NCI-H524 treated with DMSO at 0.1 percent for 48 hours (cell line): ENCODE measurements around the gene SEMA7A.
"Not testable (repeated sequence)": the region's sequence is repeated elsewhere in the genome, so short reads cannot be mapped to it uniquely, and the experiment has no call there.

Source experiments
- DNase-seq: peaks from one replicate; lab custom pipeline; 2025; lab: John Stamatoyannopoulos, UW

Gene SEMA7A

DNA sequence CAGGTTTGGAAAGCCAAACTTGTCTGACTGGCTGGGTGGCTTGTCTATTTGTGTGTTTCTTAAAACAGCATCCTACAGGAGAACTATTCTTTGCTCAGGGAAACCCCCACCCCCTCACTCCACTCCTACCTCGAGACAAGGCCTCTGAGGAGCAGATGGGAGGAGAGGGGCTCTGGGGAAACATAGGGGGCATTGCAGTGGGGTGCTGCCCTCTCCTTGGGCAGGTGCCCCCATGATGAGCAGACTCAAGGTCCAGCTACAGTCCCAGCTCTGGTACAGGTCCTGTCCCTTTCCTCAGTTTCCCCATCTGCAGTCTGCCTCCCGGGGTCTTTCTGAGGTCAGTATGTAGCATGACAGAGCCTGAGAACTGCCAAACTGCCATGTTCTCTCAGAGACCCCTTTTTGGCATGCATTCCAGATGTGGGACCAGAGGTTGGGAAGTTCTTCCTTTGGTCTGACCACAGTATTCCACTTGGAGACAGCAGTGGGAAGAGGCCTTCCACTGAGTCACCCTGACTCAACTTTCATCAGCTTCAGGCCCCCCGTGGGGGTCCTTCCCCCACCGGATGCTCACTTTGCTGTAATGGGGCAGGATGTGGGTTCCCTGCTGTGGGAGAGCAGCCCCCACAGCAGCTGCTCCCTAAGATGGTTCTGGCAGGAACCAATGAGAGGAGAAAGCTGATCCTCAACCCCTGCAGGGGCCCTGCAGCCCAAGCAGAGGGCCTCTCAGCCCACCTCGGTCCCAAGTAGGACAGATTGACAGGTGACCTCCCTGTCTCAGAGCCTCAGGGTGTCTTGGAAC, 34.0 kb downstream of the SEMA7A start:
- no peak for DNase-seq

DNA sequence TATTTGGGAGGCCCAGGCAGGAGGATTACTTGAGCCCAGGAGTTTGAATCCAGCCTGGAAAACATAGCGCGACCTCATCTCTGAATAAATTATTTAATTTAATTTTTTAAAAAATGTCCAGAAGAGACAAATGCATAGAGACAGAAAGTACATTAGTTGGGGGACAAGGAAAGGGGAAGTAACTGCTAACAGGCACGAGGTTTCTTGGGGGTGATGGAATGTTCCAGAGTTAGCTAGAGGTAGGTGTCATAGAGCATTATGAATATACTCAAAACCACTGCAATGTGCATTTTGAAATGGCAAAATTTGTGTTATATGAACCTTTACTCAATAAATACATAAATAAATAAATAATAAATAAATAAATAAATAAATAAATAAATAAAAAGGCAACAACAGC, 34.7 kb downstream of the SEMA7A start:
- DNase-seq = no peak

DNA sequence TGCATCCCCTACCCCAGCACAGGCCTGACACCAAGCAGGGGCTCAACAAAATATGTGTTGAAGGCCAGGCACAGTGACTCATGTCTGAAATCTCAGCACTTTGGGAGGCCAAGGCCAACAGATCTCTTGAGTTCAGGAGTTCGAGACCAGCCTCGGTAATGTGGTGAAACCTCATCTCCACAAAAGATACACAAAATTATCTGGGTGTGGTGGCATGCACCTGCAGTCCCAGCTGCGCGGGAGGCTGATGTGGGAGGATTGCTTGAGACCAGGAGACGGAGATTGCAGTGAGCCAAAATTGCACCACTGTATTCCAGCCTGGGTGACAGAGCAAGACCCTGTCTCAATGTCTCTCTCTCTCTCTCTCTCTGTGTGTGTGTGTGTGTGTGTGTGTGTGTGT, 35.6 kb downstream of the SEMA7A start:
- DNase-seq = no peak

DNA sequence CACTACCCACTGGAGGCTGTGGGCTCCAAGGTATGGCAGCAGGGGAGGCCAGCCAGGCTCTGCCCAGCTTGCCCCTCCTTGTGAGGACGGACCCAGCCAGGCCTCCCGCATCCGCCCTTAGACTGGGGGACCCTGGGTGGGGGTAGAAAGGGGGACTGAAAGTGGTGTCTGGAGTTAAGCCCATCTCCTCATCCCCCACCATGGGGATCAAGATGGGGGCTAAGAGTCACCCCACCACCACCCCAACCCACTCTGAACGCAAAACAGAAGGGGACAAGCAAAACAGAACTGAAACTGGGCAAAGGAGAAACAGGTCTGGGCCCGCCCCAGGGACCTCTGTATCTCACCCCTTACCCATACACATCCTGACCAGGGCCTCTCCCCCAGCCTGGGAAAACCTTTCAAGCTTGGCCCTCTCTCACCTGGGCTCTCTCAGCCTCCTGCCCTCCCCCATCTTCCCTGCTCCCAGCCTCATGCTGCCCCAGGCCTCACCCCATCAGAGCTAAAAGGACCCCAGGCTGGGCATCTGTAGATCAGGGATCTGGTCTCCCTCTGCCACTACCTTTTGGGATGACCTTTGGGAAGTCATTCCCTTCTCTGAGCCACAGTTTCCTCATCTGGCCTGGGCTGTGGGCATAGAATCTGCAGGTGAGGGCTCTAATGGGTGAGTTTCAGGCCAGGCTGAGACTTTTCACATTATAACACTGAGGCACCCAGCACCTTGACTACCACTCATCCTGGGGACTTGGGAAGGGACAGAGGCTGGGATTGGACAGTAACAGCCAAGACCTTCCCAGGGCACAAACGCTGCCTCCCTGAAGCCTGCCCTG, 36.3 kb downstream of the SEMA7A start:
- no peak for DNase-seq

DNA sequence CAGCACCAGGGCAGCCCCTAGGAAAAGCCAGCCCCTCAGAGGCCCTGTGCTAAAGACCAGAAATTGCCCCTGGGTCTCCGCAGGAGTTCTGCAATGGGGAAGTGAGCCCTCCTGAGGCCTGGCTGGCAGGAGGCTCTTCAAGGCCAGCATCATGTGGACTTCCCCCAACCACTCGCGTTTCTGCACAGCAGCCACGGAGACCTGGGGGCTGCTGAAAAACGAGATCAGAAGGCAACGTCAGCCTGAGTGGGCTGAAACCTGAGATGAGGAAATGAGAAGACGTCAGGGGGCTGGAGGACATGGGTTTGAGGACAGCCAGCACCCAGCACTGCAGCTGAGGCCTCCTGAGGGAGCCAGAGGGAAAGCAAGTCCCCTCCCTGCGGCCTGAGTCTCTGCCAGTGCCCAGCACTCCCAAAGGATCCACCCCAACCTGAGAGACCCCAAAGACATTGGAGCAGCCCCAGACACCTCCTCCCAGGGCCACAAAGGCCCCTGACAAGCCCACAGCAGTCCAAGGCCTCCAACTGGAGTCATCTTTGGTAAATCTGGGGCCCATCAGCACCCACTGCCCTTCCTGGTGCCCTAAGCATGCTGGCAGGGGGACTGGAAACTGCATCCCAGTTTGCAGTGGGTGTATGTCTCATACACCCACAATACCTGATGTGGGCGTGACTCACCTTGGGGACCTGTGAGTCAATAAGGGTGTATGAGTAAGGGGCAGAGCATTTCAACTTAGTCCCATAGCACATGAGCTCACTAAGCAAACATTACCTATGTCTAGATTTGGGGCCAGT, 37.1 kb downstream of the SEMA7A start:
- DNase-seq = no peak

DNA sequence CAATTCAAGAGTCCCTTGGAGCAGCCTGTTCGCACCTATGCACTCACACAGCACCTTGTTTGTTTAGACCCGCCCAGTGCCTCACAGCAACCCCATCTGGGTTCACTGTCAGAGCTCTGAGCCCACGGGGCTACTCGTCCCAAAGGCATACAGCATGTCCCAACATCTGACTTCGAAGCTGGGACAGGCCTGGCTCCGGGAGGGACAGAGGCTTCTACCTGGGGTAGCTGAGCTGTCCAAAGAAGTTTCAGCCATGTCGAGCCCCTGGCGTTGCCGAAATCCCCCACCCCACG, 37.7 kb downstream of the SEMA7A start:
- no peak for DNase-seq

DNA sequence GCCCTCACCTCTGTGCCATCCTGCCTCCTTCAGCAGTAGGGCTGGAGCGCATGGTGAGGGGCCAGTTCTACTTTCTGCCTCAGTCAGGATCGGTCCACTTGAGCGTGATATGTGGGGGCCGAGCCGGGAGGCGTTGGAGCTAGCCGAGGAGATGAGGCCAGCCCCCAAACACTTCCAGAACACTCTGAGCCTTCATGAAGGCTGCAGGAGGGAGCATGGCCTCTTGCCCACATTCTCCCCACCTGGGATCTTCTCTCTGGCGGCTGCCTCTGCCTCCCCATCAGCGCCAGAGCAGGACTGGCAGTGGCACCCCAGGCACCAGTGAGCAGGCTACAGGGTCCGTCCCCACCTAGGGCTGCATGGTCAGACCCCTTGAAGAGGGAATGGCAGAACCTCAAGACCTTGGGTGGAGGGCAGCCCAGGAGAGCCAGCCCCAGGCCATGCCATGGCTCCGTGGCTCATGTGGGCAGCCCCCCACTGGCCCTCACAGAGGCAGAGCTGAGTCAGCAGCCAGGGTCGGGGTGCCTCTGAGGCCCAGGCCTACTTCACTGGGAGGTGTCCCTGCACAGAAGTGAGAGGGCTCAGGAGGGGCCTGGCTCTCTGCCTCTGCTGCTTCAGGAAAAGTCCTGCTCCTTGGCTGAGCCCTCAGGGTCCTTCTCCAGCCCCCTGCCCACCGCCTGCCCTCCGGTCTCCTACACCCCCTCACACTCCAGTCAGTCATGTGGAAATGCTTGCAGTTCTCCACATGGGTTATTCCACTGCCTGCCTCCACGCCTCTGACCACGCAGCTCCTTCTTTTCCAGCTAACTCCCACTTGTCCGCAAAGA, 38.2 kb downstream of the SEMA7A start:
- DNase-seq = no peak

DNA sequence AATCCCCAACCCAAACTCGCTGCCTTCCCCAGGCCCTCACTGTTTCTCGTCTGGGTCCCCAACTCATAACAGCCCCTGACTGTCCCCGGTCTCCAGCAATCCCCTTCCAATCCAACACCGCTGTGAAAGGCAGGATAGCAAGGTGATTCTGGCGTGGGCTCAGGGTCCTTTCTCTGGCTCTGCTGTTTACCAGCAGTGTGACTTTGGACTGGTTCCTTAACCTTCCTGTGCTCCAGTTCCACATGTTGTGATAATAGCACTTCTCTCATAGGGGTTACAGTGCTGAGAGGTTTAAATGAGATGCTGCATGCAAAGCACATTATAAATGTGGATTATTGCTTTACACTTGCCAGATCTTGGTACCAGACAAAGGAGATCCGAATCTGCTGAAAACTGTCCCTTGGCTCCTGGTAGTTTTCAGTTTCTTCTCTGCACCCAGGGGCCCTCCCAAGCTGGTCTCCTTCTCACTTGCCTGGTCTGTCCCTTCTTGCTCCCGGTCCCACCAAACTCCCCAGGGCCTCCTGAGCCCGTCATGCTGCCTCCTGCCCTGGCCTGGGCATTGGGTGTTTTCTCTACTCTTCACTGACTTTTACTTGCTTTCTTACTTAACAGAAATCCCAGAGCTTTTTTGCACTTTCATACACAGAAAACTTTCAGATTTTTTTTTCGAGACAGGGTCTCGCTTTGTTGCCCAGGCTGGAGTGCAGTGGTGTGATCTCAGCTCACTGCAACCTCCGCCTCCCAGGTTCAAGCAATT, 39.5 kb downstream of the SEMA7A start:
- DNase-seq = no peak

DNA sequence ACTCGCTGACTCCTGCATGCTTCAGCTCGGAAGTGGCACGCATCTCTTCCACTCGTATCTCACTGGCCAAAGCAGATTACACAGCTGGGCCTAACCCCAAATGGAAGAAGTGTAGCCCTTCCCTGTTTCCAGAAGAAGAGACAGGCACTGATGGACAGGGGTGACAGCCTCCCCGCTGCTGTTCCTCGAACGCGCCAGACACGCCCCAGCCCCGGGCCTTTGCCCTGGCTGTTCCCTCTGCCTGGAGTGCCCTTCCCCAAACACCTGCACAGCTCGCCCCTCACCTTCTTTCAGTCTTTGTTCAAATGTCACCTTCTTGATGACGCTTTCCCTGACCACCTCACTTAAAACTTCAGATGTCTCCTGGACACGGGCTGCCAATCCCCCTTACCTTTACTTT, 40.3 kb downstream of the SEMA7A start:
- DNase-seq = no peak

DNA sequence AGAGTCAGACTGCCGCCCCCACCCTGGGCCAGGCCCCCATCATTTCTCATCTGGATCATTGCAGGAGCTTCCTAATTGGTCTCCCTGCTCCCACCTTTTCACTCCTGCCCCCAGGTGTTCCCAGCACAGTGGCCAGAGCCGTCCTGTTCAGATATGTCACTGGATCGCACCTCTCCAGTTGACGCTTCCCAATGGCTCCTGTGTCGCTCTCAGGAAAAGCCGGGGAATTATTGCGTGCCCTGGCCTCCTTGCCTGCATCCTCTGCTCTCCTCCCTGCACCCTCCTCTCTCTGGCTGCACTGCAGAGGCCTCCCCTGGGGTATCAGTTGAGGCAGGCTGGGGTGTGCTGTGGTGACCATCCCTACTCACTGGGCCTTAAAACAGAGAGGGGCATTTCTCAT, 40.9 kb downstream of the SEMA7A start:
- DNase-seq = no peak

DNA sequence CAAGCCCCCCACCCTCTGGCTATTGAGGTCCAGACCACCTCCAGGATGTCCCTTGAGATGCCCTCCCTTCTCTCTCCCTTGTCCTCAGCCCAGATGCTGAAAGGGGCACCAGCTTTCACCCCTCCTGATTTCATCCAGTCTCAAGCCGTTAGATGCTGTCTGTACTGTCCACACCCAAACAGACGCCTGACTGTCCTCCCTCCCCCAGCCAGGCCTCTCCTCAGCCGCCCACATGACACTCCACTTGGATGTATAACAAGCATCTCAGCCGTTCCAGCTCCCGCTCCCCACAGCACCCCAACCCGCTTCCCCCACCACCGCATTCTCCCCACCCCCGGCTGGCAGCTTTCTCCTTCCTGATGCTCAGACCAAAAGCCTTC, 41.3 kb downstream of the SEMA7A start:
- no peak for DNase-seq

DNA sequence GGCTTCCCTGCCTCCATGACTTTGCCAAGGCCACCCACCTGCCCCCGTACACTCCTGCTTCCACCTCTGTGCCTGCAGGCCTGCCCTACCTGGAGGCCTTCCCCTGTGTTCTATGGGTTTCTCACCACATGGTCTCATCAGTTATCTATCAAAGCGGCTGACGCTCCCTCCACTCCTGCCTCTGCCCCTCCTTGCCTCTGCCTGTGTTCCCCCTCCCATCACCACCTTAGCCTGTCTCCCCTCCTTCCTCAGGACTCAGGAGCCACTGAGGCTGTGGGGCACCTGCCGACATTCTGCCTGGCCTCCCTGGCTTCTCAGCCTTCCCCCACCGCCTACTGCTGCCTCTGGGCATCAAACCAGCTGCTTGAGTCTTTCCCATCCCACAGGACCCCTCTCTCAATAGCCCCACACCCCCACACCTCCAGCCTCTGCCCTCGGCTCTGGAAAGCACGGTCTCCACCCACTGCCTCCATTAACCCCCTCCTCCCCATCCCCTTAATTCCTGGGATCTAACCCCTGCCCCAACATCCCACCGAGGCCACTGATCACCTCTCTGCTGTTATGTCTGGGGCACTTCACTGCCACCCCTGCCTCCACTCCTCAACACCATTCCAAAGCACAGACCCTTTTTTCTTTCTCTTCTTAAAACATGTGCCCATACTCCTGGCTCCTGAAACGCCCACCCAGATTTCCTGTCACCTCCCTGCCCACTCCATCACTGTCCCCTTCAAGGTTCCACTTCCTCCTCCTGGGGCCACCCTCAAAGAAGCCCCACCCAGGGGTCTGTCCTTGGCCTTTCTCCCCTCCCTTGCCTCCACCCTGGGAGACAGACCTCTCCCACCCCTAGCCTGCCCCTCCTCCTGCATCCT, 41.9 kb downstream of the SEMA7A start:
- no peak for DNase-seq

DNA sequence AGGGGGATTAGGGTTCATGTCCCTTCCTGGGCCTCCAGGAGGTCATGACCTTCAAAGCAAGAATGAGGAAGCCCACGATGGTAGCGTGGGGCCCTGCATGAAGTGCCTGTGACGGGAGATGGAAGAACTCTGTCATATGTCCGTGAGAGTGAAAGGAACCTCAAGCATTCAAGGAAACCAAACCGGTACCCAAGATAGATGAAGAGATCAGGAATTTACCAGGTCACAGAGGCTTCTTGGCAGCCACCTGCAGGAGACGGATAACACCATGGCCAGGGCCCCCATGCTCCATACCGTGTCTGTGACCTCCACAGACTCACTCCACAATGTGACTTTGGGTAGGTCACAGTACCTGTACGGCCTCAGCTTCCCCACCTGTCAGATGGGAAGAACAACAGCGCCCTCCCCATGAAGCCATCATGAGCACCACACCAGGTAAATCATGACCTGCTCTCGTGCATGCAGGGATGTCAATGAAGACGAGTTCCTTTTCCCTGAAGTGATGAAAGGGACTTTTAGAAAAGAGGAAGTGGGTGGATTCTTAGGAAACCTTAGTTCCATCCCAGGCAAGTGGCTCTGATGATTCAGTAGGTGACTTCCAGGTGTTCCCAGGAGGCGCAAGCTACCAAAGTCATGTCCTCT, 43.0 kb downstream of the SEMA7A start:
- DNase-seq = no peak

DNA sequence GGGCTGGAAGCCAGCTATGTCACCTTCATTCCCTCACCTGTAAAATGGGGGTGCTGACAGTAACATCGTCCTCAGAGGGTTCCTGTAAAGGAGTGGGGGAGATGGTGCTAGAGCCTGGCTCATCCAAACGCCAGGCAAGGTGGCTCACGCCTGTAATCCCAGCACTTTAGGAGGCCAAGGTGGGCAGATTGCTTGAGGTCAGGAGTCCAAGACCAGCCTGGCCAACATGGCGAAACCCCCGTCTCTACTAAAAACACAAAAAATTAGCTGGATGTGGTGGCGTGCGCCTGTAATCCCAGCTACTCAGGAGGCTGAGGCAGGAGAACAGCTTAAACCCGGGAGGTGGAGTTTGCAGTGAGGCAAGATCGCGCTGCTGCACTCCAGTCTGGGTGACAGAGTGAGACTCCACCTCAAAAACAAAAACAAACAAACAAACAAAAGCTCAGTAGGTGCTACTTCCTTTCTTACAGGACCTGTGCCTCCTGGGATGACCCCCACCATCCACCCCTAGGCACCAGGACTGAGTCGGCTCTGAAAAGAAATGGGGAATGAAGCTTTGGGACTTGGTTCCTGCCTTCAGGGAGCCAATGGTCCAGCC, 43.6 kb downstream of the SEMA7A start:
- not testable (repeated sequence) for DNase-seq

DNA sequence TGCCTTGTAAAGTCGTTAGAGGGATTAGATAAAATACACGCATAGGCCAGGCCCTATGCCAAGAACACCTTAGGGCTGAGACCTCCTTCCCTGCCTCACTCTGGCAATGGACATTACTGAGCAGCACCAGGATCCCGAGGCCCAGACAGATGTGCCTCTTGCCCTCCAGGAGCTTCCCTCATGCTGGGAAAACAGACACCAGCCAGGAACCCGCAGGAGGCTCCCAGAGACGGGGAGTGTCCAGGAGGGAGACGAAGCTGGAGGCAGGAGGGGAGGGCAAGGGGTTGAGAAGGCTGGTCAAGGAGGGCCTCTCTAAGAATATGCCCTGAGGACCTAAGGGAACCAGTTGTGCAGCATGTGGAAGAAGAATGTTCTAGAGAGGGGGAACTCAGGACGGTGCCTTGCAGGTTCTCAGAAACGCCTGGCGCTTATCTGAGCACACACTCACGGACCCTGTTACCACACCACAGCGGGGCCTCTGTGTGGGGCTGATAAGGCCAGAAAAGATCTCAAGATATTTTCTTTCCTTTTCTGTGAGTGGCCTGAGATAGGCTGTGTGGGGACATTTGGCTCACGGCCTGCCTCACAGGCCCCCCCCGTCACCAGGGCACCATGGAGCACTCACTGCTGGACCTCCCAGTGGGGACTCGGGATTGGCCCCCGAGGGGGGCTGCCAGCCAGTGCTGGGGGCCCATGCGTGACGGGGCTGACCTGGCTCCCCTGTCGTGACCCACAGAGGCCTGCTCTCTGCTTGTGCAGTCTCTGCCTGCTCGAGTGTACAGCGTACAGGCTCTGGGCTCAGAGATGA, 44.3 kb downstream of the SEMA7A start:
- no peak for DNase-seq

DNA sequence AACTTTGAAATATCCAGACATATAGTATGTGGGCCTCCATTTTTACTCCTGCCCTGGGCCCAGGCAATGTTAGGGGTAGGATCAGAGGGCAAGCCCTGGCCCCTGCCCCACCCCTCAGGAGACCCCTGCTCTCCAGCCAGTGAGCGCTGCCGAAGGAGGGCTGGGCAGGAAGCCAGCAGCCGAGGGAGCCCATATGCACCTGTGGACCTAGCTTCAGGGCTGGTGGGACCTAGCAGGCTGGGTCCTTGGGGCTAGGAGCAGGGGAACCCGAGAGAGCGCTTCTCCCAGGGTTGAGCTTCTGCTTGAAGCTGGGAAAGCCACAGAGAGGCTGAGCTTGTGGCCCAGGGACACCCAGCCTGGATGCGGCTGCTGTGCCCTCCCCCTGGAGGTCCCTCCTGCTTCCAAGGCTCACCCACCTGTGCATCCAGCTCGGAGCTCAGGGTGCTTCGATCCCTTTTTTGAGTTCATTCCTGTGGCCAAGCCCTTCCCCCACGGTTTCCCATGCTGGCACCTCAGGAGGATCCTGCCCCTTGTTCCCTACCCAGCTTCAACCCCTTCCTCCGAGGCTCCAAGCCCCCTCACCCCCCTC, 45.3 kb downstream of the SEMA7A start:
- DNase-seq = no peak

DNA sequence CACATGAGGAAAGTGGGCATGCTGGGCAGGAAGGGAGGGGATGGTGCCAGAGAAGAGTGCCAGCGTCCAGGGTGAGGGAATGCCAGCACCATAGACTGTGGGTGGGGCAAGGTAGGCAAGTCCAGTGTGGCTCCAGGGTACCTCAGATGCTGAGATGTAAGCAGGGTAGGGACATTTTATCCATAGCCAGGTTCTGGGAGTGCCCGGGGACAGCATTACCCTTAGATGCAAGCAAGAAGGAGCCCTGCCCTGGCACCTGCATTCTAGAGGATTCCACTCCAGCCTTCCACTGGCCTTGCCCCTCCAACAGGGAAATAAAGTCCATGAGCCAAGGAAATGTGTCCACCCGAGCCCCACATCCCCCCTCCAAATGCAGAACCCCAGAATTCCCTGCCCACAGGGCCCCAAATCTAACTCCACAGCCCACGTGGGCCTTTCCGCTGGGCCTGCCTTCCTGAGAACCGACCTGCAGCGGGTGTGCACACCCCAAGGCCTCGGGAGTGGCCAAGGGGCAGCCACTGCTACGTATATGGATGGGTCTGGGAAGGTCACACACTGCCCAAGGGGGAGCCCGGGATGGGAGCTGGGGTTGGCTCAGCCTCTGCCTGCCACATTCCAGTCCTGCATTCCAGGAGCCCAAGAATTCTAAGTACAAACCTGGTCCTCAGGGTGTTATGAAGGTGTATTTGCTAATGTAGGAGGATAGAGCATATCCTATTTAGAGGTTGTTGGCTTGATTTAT, 46.0 kb downstream of the SEMA7A start:
- no peak for DNase-seq
